PC-3 (cell line): Measurements from ENCODE around the gene ACVRL1. TPM values are rescaled to one million over a fixed set of nuclear protein-coding genes. Genes with fewer than 3 reads are reported as not detected.

Experiments used
- ATAC-seq: fragments of 200-7000 bp; cut with Tn5 transposase; 2 replicates; pipeline ENCODE4 v1.9.1; 2020; ENCODE audit warnings: mild to moderate bottlenecking, moderate library complexity
- BruUV-seq: library from RNA; stranded (reverse); fragments of 400-500 nt; replicated peaks from 2 replicates; lab custom pipeline; 2021; lab: Mats Ljungman, UMichigan
- CTCF ChIA-PET: fragments of 300-600 bp; sonication (Branson Sonifier 250); formaldehyde crosslinking; loops from one replicate; lab custom pipeline; 2022; ENCODE audit warnings: antibody characterized with exemption; lab: Charles Lee
- POLR2A ChIA-PET: fragments of 300-600 bp; sonication (Branson Sonifier 250); formaldehyde crosslinking; loops from one replicate; lab custom pipeline; 2022; ENCODE audit warnings: antibody characterized with exemption; ENCODE audit not compliant: unreplicated experiment; lab: Charles Lee
- DNase-seq: peaks from one replicate; pipeline ENCODE4 v3.0.0-alpha.2; 2015
- H2AFZ ChIP-seq: fragments of 300-600 bp; sonication (generic); 2 replicates; pipeline ENCODE4 v1.6.0; 2016; ENCODE audit warnings: antibody characterized with exemption, low read length
- H3F3A ChIP-seq: fragments of 300-600 bp; sonication (generic); one replicate; pipeline ENCODE4 v1.6.0; 2017; ENCODE audit warnings: antibody characterized with exemption, low read length, control low read depth, mild to moderate bottlenecking; ENCODE audit not compliant: unreplicated experiment
- H3K27ac ChIP-seq: fragments of 300-600 bp; sonication (generic); 2 replicates; pipeline ENCODE4 v1.5.1; 2016; ENCODE audit warnings: mild to moderate bottlenecking, low read length
- H3K27me3 ChIP-seq: fragments of 300-600 bp; sonication (generic); 2 replicates; pipeline ENCODE4 v1.6.1; 2016; ENCODE audit warnings: low read length, mixed read lengths
- H3K36me3 ChIP-seq: fragments of 300-600 bp; sonication (generic); 2 replicates; pipeline ENCODE4 v1.6.1; 2016; ENCODE audit warnings: low read depth, mixed run types, low read length, mixed read lengths
- H3K4me1 ChIP-seq: fragments of 300-600 bp; sonication (generic); 2 replicates; pipeline ENCODE4 v1.5.1; 2016; ENCODE audit warnings: low read length; ENCODE audit not compliant: insufficient read depth
- H3K4me2 ChIP-seq: fragments of 300-600 bp; sonication (generic); 2 replicates; pipeline ENCODE4 v1.6.0; 2016; ENCODE audit warnings: low read length
- H3K4me3 ChIP-seq: fragments of 300-600 bp; sonication (generic); 2 replicates; pipeline ENCODE4 v1.5.1; 2016; ENCODE audit warnings: mild to moderate bottlenecking, low read length, mixed read lengths
- H3K79me2 ChIP-seq: fragments of 300-600 bp; sonication (generic); 2 replicates; pipeline ENCODE4 v1.6.1; 2017; ENCODE audit warnings: low read length, mixed read lengths
- H3K9ac ChIP-seq: fragments of 300-600 bp; sonication (generic); 2 replicates; pipeline ENCODE4 v1.6.0; 2016; ENCODE audit warnings: mild to moderate bottlenecking, low read length
- H3K9me2 ChIP-seq: fragments of 300-600 bp; sonication (generic); replicated peaks from 2 replicates; pipeline ENCODE4 v1.6.1; 2016; ENCODE audit warnings: mixed run types, low read length, mixed read lengths
- H3K9me3 ChIP-seq: fragments of 300-600 bp; sonication (generic); 2 replicates; pipeline ENCODE4 v1.6.1; 2016; ENCODE audit warnings: low read length, mixed read lengths
- H4K20me1 ChIP-seq: fragments of 300-600 bp; sonication (generic); 2 replicates; pipeline ENCODE4 v1.6.1; 2016; ENCODE audit warnings: low read length, mixed read lengths
- CTCF ChIP-seq: fragments of 300-600 bp; sonication (generic); conservative IDR thresholded peaks from 2 replicates; pipeline ENCODE4 v1.5.1; 2017; ENCODE audit warnings: antibody characterized with exemption, low read depth, mild to moderate bottlenecking, low read length
- EZH2 ChIP-seq: fragments of 300-600 bp; sonication (generic); IDR thresholded peaks from one replicate; pipeline ENCODE4 v1.6.1; 2017; ENCODE audit warnings: antibody characterized with exemption, mild to moderate bottlenecking, low read length; ENCODE audit not compliant: unreplicated experiment
- EZH2phosphoT487 ChIP-seq: fragments of 300-600 bp; sonication (generic); IDR thresholded peaks from 2 replicates; pipeline ENCODE4 v1.6.1; 2018; ENCODE audit warnings: mild to moderate bottlenecking, antibody characterized with exemption, low read length, borderline replicate concordance
- intact Hi-C: fragments of 100-400 bp; cut with micrococcal nuclease; formaldehyde crosslinking; loops from 2 replicates; pipeline ENCODE4 v1.9.0; 2023
- total RNA-seq: library from RNA; depleted of rRNA; stranded (reverse); fragments of >200 nt; gene quantifications from 2 replicates; pipeline ENCODE4 v1.2.3, GENCODE V29; 2014

Gene ACVRL1
- total RNA-seq, 1 experiment from 2014 or later, result not detected

- no peaks in the 10 kb centered on the region for H3F3A ChIP-seq
- no peak for ATAC-seq
- H3K4me1 ChIP-seq, result no peaks in the 10 kb centered on the region
- no peaks in the 10 kb centered on the region for H3K9me2 ChIP-seq
- H3K79me2 ChIP-seq, result no peaks in the 10 kb centered on the region
- no peak for DNase-seq
- no peak overlapping the region for H3K27ac ChIP-seq
- ChIA-PET CTCF (no interaction called here), POLR2A (no interaction called here)
- no peak overlapping the region for H2AFZ ChIP-seq
- no peaks in the 10 kb centered on the region for H3K36me3 ChIP-seq
- TF ChIP-seq EZH2phosphoT487 (no peak), CTCF (no peak), EZH2 (no peak)
- no peak overlapping the region for H3K4me3 ChIP-seq
- no peaks in the 10 kb centered on the region for H3K9me3 ChIP-seq
- H3K4me2 ChIP-seq, result no peak overlapping the region
- H3K9ac ChIP-seq, result no peak overlapping the region
- no TSS peak for BruUV-seq
- intact Hi-C loops, result no loop called here
- H3K27me3 ChIP-seq, result no peaks in the 10 kb centered on the region
- no peaks in the 10 kb centered on the region for H4K20me1 ChIP-seq
These were observed 7.8 kb downstream of the ACVRL1 start for GRCh38 chr12:51915003-51915625.

GRCh38 chr12:51915951-51916350 lies 8.6 kb downstream of the ACVRL1 start:
- Histone ChIP-seq H3K27me3 (no peaks in the 10 kb centered on the region), H3K4me3 (no peak overlapping the region), H3K27ac (no peak overlapping the region), H3F3A (no peaks in the 10 kb centered on the region), H3K4me1 (no peaks in the 10 kb centered on the region), H3K79me2 (no peaks in the 10 kb centered on the region), H3K36me3 (no peaks in the 10 kb centered on the region), H2AFZ (no peak overlapping the region), H3K9me2 (no peaks in the 10 kb centered on the region), H3K4me2 (no peak overlapping the region), H3K9ac (no peak overlapping the region), H3K9me3 (no peaks in the 10 kb centered on the region), H4K20me1 (no peaks in the 10 kb centered on the region)
- ChIA-PET CTCF (no interaction called here), POLR2A (no interaction called here)
- intact Hi-C loops, result no loop called here
- ATAC-seq (no peak), DNase-seq (no peak)
- TF ChIP-seq CTCF, result no peak
- no peak for TF ChIP-seq EZH2phosphoT487
- TF ChIP-seq EZH2, result no peak
- no TSS peak for BruUV-seq

- ATAC-seq (no peak), DNase-seq (no peak)
- intact Hi-C loops, result no loop called here
- ChIA-PET POLR2A (no interaction called here), CTCF (no interaction called here)
- Histone ChIP-seq H3K9me2 (no peaks in the 10 kb centered on the region), H3F3A (no peaks in the 10 kb centered on the region), H3K79me2 (no peaks in the 10 kb centered on the region), H2AFZ (no peak overlapping the region), H3K27ac (no peak overlapping the region), H3K9ac (no peak overlapping the region), H3K36me3 (no peaks in the 10 kb centered on the region), H3K27me3 (no peaks in the 10 kb centered on the region), H3K4me2 (no peak overlapping the region), H4K20me1 (no peaks in the 10 kb centered on the region), H3K4me1 (no peaks in the 10 kb centered on the region), H3K4me3 (no peak overlapping the region), H3K9me3 (no peaks in the 10 kb centered on the region)
- no TSS peak for BruUV-seq
- TF ChIP-seq EZH2phosphoT487, result no peak
These were observed 9.8 kb downstream of the ACVRL1 start for GRCh38 chr12:51917041-51917590.
